G401.6 (cell line): ENCODE data around the gene CDH23.

Experiments
- FAIRE-seq: peaks from 2 replicates; lab custom pipeline; 2012; peaks lifted over from hg19 to GRCh38; lab: Jason Lieb, UNC

Gene CDH23

GRCh38 chr10:71693377-71693776 is 296.7 kb downstream of the CDH23 start:
- no peak for FAIRE-seq

- FAIRE-seq: no peak
Measured at GRCh38 chr10:71694039-71694501, 297.4 kb downstream of the CDH23 start.

GRCh38 chr10:71694567-71694968 is 297.8 kb downstream of the CDH23 start:
- FAIRE-seq: no peak

GRCh38 chr10:71695502-71696476 is 299.1 kb downstream of the CDH23 start:
- no peak for FAIRE-seq

- no peak for FAIRE-seq
Measured at GRCh38 chr10:71696628-71697326, 300.1 kb downstream of the CDH23 start.

- FAIRE-seq: no peak
Measured at GRCh38 chr10:71697938-71698709, 301.4 kb downstream of the CDH23 start.

GRCh38 chr10:71698737-71699136 is 302.0 kb downstream of the CDH23 start:
- FAIRE-seq: no peak

- no peak for FAIRE-seq
Measured at GRCh38 chr10:71700731-71701368, 304.1 kb downstream of the CDH23 start.

GRCh38 chr10:71701496-71702132 is 304.9 kb downstream of the CDH23 start:
- FAIRE-seq: no peak

GRCh38 chr10:71703577-71703976 is 306.9 kb downstream of the CDH23 start:
- FAIRE-seq: no peak

- FAIRE-seq: no peak
Measured at GRCh38 chr10:71704816-71705215, 308.1 kb downstream of the CDH23 start.

- FAIRE-seq: no peak
Measured at GRCh38 chr10:71705582-71705981, 308.9 kb downstream of the CDH23 start.

GRCh38 chr10:71706216-71707121 is 309.7 kb downstream of the CDH23 start:
- no peak for FAIRE-seq

GRCh38 chr10:71707240-71707789 is 310.6 kb downstream of the CDH23 start:
- no peak for FAIRE-seq

- no peak for FAIRE-seq
Measured at GRCh38 chr10:71708301-71708703, 311.6 kb downstream of the CDH23 start.

GRCh38 chr10:71708897-71709882 is 312.5 kb downstream of the CDH23 start:
- FAIRE-seq: no peak

GRCh38 chr10:71710519-71710918 is 313.8 kb downstream of the CDH23 start:
- no peak for FAIRE-seq

GRCh38 chr10:71711052-71711623 is 314.4 kb downstream of the CDH23 start:
- no peak for FAIRE-seq
